Activated CD4-positive, alpha-beta T cell treated with anti-CD3 and anti-CD28 coated beads for 48 hours (primary cell): Measurements from ENCODE around the gene NAIF1.

Source experiments
- DNase-seq: peaks from one replicate; pipeline ENCODE4 v3.0.0-alpha.2; 2020

The NAIF1 gene

DNA sequence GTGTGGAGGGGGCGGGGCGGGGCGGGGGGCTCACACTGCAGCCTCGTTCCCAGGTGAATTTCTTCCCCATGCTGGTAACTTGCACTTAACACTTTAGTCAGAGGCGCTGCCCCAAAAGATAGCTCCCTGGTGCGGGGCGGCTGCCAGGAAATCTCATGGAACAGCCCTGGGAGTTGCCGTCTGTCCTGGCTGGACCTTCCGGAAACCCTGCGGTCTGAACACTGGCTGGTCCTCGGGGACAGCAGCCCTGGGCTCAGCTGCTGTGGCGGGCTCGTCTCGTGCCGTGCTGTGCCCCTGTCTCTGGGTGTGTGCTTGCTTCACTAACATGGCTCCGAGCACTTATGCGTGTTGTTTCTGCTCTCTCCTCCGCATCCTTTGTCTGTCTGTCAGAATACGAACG is 34.6 kb upstream of the NAIF1 start:
- no peak for DNase-seq

DNA sequence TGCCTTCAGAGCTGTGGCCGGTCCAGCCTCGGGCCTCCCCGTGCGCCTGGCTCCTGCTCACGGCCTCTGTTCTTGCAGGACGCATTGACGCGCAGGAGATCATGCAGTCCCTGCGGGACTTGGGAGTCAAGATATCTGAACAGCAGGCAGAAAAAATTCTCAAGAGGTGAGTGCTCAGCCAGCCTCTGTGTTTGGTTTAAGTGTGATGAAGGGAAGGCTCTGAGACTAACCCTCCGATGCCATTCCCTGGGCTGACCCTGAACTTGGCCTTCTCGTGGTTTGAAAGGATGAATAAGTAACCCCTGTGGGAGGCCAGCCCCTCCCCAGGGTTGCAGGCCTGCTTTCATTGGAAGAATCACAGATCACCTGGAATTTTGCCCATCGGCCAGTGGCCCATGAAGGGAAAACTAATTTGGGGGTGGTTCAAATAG is 34.1 kb upstream of the NAIF1 start:
- no peak for DNase-seq

DNA sequence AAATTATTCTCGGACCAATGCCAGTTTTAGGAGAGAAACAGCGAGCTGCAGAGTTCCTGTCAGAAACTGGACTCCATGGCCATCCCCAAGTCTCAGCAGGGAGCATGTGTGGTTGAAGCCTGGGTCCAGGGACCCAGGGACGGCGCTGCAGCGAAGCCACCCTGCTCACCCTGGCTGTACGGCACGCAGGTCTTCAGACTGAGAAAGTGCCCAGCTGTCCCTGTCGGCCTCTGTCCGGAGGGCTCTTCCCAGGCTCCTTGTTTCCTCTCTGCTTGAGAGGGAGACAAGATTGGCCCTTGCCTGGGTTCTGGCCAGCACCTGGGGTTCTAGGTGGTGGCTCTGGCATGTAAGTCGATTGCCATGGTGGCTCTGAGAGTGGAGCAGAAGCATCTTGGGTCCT is 33.5 kb upstream of the NAIF1 start:
- DNase-seq: no peak

DNA sequence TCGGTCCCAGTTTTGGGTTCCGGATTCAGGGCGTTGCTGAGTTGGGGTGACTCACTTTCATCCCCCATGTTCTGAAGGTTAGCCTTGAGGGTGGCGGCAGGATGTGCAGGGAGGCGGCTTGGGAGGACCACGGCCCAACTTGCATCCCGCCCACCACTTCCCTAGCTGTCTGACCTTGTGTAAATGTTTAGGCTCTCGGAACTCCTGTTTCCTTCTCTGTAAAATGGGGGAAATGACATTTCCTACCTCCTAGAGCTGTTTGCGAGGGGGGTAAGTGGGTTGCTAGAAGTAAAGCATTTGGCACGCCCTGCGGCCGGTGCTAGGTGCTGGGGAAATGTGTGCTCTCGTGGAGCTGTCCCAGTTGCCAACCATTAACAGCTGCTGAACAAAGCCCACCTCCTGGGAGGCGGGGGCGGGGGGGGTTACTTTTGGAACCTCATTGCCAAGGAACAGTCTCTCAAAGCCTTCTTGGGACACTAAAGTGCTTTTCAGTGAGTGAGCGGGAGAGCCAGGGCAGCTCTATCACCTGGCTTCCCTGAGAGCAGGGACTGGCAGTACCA is 32.9 kb upstream of the NAIF1 start:
- no peak for DNase-seq

DNA sequence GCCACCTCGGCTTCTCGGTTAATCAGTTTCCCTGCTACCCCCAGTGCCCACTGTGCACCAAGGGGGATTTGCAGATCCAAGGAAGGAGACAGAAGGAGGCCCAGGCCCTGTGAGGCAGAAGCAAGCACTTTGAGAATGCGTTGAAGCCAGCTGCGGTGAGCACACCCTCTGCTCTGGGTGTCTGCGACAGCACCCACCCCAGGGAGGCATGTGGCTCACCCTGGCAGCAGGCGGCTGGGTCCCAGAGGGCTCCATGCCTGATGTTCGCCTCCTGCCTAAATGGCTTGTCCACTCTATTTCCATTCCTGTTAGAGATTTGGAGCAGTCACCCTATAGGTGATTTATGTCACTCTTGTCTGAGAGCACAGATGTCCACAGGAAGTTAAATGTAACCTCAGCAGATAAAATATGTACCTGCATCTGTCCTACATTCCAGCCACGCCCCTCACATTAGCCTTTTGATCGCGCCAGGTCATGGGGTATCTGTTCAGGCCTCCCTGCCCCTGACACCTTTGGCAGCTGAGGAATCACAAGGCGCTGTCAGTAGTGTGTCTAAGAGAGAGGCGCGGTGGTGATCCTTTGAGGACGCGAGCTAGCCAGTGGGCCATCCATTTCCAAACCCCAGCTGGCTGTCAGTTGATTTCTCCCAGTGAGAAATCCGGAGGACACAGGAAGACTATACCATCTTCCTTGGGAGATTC is 32.3 kb upstream of the NAIF1 start:
- DNase-seq: no peak

DNA sequence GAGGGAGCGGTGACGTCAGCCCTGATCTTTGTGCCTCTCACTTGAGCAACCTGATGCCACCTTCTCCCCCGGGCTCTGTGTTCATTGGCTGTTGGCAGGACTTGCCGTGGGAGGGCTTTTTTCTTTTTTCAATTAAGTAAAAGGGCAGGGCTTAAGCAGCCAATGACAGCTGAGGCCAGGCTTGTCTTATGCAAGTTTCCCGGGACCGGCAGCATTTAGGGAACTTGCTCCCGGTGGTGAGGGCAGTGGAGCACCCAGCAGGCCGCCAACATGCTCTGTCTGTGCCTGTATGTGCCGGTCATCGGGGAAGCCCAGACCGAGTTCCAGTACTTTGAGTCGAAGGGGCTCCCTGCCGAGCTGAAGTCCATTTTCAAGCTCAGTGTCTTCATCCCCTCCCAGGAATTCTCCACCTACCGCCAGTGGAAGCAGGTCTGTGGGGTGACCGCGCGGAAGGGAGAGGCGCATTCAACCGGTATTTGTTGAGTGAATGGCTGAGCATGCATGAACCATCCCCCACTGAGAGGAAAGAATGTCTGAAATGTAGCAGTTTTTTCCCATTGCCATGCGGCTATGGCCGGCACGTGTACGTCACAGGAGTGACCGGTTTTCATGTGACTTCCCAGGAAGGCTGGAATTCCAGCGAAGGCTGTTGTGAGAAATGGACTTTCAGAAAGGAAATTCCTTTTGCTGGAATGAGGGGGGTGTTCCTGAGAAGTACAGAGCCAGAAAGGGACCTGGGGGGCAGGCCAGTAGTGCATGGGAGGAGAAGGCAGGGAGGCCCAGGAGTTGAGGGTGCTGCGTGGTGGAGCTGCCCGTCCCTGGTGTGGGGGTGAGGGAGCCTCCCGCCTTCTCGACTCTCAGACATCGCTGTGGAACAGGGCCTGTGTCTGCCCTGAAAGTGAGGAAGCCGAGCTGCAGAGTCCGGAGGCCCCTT is 31.4 kb upstream of the NAIF1 start:
- DNase-seq: peak; percentile 83

DNA sequence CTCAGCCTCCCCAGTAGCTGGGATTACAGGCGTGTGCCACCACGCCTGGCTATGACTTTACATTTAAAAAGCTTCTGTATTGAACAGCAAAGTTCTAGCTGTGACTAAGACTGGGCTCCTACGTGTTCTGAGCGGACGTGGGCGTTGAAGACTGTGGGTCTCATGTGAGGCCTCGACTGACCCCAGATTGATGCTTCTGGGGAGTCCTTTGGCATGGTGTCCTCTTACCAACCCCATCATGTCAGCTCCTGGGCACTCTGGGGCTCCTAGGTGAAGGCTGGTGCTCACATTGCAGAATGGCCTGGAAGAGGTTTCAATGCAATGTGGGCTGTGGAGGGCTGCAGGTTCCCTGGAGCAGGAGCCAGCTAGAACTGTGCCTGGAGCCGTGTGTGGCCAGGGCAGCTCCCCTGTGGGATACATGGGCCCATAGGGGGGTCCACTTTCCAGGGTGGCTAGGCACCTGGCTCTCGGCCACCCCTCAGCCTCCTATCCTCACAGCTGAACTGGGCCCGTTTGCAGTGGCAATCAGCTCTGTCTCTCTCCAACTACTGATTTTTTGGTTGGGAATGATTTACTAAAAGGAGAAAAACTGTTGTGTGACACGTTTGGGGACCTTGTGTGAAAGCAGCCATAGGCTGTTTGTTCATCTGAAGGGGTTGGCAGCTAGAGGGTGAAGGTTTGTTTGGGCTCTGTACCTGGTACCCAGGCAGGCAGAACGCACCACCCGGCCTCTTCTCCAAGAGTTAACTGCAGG is 30.6 kb upstream of the NAIF1 start:
- peak; percentile 44 for DNase-seq

DNA sequence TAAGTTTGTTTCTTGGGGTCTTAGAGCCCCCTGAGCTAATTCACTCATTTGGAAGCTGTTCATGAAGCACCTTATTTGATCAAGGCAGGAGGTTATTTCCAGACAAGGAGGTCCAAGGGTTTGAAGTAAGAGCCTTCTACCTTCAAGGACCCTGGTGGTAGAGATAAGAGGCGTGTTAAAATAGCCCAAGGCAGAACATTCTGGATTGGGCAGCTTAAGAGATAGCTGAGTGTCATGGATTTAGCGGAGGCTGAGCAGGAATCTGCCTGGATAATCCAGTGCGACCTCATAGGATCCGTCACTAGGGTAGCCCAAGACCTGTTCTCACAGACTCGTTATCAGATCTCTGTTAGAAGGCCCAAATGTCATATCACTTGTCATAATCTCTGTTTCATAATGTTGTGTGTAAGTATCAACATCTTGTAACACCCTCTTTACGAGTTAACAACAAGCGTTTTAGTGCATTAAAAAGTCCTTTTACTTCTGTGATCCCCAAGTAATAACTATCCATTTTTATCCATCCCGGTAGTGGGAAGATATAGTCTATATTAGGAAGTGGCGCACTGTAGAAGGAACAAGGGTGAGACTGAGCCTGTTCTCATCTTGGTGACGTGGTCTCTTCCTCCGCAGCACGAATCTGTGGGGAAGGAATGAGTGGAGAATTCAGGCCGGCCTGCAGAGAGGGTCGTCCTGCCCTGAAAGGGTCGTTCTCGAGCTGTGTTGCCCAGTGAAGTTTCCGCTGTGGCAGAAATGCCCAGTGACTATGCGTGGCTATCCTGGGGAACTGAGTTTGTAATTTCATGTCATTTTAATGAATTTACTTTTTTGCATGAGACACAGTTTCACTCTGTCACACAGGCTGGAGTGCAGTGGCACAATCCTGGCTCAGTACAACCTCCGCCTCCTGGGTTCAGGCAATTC is 29.8 kb upstream of the NAIF1 start:
- no peak for DNase-seq

DNA sequence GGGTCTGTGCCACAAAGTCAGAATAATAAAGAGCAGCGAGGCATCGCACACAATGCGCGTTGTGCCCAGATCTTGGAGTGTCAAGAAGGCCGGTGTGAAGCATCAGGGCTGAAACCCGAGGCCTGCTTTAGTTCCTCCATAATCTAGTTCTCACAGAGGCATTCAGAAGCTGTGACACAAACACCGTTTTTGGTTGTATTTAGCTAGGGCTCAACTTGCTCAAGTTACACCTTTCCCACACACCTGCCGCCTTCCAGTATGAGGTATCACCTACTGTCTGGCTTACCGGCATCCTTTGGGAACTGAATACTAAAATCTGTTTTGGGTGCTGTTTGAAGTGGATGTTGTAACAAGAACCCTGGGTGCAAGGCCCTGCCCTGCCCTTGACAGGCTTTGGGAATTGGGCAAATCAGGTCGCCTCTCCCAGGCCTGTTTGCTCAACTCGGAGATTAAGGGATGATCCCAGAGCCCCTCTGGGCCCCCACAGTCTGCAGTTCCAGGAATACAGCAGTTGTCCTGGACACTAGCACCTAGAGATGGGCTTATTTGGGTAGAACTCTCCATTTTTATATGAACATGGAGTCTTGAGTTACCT is 27.9 kb upstream of the NAIF1 start:
- no peak for DNase-seq

DNA sequence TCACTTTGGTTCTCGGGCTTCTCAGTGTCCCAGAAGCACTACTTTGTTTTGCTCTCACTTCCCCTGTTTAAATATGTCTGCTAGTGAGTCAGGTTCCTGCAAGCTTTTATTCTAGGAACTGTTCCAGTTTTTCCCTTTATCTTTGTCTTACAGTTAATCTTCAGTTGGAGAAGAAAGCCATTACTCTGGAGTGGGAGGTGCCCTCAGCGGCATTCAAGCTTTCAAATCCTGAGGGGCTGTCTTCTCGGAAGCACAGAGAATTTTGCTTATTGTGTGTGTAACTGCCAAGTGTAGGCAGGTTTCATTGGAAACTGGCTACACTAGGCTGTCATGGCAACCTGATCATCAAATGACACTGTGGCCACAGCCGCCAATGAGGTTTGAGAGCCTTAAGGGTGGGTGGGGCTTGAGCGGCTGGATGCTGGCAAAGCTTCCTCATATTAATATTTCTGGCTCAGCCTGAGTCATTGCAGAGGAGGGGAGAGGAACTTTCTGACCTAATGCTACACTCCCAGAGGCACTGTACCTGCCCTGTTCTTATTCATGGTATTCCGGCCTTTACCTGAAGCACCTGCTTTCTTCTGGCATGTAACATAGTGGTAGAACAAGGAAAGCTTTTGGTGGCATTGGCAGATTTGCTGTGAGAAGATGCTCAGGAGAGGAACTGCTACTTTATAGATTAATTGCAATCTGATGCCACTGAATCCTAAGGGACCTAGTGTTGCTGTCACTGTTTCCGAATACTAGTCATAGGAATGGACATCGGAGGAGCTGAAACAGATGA is 27.2 kb upstream of the NAIF1 start:
- peak; percentile 90 for DNase-seq

DNA sequence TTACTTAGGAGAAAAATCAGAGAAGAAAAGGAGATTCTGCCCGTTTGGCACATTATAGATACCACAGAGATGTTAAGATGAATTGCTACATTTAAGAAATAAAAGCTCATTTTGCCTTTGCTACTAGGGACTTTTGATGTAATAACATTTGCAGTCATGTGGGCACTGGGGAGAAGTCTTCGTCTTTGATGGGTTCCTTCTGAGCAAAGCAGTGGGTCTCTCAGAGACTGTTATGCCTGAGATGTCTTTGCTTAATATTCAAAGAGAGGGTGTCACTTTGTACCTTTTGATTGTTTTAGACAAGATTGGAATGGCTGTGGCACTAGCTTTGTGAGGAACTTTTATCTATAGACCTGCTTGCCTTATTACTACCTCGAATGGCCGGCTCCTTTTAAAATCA is 25.9 kb upstream of the NAIF1 start:
- DNase-seq: no peak

DNA sequence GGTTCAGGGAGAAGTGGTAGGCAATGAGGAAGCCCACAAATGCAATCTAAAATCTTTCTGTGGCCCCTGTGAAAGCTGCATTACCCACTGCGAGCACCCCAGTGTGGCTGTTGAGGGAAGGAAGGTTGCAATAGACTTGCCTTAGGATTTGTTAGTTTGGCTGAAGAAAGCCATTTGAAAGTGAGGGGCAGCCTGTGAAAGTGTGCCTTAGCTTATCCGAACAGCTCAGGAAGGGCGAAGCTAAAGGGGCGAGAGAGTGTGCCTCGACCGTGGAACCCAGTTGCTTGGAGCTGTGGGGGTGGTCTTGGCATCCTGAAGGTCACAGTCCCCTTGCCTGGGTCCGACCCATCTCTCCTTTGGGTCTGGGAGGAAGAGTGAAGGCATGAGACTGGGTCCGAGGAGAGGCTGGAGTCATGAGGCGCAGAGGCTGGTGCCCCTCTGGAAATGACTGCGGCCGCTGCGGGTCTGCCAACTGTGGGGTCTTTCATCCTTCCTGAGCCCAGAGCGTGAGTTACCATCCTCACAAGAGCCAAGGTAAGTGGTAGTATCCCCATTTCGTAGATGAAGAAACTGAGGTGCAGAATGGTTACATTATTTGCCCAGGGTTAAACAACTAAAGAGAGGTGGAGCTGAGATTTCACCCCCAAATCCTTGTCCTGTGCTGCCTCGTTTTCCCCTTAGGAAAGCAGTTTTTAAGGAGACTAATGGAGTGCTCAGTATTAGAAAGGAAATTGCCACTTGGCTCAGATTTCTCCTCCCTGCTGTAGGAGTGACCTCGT is 25.3 kb upstream of the NAIF1 start:
- DNase-seq: no peak

DNA sequence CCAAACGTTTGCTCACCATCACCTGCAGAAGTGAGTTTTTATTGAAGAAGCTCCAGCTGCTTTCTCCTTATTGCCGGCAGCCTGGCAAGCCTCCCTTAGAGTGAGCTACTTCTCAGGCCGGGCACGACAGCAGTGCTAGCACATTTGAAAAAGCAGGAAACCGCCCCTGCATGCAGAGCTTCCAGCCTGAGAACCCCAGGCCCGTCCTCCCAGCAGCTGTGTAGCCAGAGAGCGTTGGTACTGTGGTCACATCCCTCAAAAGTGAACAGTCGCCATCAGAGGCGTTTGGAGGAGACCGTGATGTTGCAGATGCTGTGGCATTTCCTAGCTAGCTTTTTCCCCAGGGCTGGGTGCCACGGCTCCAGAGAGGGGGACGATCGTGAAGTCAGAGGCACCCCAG is 24.5 kb upstream of the NAIF1 start:
- no peak for DNase-seq

DNA sequence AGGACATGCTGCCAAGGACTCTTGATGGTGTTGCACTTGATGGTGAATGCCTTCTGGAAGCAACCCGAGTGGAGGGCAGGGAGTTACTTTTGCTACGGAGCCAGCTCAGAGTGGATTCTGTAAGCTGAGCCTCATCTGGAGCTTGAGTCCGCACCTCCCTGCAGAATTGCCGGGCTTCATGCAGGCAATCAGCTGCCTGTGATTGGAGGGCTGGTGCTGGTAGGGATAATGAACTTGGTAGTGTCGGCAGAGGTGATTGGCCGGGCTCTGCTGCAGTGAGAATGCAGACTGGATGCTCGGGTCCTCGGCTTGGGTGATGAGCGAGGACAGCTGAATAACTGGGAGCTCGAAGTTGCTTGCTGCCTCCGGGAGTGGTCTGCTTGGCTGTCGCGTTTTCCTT is 24.0 kb upstream of the NAIF1 start:
- no peak for DNase-seq

DNA sequence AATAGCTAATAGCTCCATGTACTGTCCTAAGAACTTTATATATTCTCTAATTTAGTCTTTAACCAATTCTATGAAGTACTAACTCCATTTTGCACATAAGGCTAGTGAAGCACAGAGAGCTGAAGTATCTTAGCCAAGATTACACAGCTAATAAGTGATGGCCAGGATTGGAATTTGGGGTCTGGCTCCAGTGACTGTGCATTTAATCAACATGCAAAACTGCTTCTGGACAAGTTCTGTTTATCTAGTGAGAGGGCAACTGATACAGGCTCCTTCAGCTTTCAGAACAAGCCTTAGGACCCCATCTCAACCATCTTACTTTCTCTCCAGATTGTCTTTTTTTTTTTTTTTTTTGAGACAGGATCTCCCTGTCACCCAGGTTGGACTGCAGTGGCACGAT is 22.2 kb upstream of the NAIF1 start:
- no peak for DNase-seq

DNA sequence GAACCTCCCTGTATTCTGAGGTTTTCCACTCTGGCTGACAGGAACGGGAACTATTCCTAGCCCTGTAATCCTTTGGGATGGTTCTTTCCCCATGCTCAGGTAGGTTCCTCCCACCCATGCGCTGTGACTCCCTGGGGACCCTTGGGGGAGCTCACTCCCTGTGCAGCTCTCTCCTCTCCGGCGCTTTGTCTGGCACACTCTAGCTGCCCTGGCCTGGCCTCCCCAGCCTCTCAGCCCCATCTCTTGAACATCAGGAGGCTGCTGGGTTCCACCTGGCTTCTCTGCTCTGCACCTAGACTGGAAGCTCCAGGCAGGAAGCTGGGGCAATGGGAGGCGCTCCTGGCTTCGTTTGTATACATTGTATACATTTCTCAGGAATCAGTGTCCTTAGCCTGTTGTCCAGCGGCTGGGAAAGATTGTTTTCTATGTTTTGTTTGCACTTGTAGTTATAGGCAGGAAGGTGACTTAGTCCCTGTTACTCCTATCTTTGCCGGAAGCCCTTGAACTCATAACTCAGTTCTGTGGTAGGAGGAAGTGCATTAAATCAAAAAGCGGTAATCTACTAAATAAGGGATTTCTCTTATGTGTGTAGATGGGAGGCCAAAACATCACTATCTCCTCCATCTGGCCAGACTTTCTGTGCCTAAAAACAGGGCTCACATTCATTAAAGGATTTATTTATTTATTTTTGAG is 21.3 kb upstream of the NAIF1 start:
- no peak for DNase-seq

DNA sequence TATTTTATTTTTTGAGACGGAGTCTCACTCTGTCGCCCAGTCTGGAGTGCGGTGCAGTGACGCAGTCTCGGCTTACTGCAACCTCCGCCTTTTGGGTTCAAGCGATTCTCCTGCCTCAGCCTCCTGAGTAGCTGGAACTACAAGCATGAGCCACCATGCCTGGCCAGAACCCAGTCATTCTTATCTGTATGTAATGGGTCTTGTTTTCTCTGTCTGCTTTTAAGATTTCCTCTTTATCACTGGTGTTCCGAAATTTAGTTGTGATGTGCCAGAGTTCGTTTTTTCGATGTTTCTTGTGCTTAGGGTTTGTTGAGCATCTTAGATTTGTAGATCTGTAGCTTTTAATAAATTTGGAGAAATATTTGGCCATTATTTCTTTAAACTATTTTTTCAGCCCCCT is 20.1 kb upstream of the NAIF1 start:
- no peak for DNase-seq

DNA sequence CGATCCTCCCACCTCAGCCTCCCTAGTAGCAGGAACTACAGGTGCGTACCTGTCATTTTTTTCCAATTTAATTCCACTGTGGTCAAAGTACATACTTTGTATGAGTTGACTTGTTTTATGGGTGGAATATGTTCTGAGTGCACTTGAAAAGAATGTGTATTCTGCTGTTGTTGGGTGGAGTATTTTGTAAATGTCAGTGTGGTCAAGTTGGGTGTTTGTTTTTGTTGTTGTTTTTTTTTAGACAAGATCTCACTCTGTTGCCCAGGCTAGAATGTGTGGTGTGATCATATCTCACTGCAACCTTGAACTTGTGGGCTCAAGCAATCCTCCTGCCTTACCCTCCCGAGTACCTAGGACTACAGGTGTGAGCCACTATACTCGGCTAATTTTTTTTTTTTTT is 18.8 kb upstream of the NAIF1 start:
- no peak for DNase-seq

DNA sequence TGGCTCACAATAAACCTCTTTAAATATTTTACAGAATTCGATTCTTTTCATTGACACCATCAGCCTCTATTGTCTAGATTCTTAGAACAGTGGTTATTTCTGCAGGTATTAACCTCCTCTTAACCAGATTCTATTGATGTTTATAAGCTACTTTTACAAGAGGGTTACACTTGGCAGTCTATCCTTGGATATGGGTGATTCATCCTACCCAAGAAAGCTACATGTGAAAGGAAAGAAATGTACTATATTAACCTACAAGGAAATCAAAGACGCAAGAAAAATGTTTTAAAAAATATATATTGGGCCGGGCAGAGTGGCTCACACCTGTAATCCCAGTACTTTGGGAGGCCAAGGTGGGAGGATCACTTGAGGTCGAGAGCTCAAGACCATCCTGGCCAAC is 17.6 kb upstream of the NAIF1 start:
- no peak for DNase-seq
